SK-N-SH (cell line): ENCODE results near the gene BBOX1. TPM values are rescaled to one million over a fixed set of nuclear protein-coding genes. Genes with fewer than 3 reads are reported as not detected.
A peak's percentile ranks its signal among the peaks of the same experiment; 100 is the strongest.

Experiments
- CTCF ChIA-PET: fragments of 300-600, 350-600 bp; formaldehyde crosslinking; extraction: SDS; loops from one replicate; lab custom pipeline; 2021; lab: Yijun Ruan, JAX
- POLR2A ChIA-PET: fragments of 350-600 bp; sonication (Branson Sonifier 250); formaldehyde crosslinking; extraction: SDS; loops from one replicate; lab custom pipeline; 2020; ENCODE audit warnings: antibody characterized with exemption, inconsistent platforms; lab: Yijun Ruan, JAX
- DNase-seq: peaks from one replicate; pipeline ENCODE4 v3.0.0; 2012
- H2AFZ ChIP-seq: fragments of 200-600 bp; sonication (generic); 2 replicates; pipeline ENCODE4 v1.8.1; 2016; ENCODE audit warnings: antibody characterized with exemption, mild to moderate bottlenecking, low read depth
- H3F3A ChIP-seq: fragments of 200-600 bp; sonication (generic); replicated peaks from 2 replicates; pipeline ENCODE3; 2016; ENCODE audit warnings: antibody characterized with exemption, mild to moderate bottlenecking; ENCODE audit not compliant: insufficient read depth
- H3K27ac ChIP-seq, 2 experiments: fragments of 200-500 bp in 1 of 2; fragments of 200-600 bp in 1 of 2; sonication (Bioruptor generic) in 1 of 2; sonication (generic), shearing (Covaris generic) in 1 of 2; 2 replicates each; pipeline versions ENCODE4 v1.5.1 to v1.6.1; 2014 to 2016; ENCODE audit warnings: low read depth in 2 of 2, inconsistent platforms in 1 of 2, low read length in 1 of 2, mild to moderate bottlenecking in 1 of 2, mixed read lengths in 1 of 2
- H3K27me3 ChIP-seq: fragments of 200-600 bp; sonication (generic), shearing (Covaris generic); 2 replicates; pipeline ENCODE4 v1.6.1; 2016; ENCODE audit warnings: mixed run types; ENCODE audit not compliant: insufficient read depth
- H3K36me3 ChIP-seq, 2 experiments: fragments of 200-500 bp in 1 of 2; fragments of 200-600 bp in 1 of 2; sonication (Bioruptor generic) in 1 of 2; sonication (generic) in 1 of 2; replicated peaks in 1 of 2; 2 replicates each; pipeline versions ENCODE3 to v1.5.1; 2014 to 2016; ENCODE audit warnings: low read length in 1 of 2, mild to moderate bottlenecking in 1 of 2; ENCODE audit not compliant: insufficient read depth in 2 of 2, control insufficient read depth in 1 of 2
- H3K4me1 ChIP-seq, 2 experiments: fragments of 200-500 bp in 1 of 2; fragments of 200-600 bp in 1 of 2; sonication (Bioruptor generic) in 1 of 2; sonication (generic), shearing (Covaris generic) in 1 of 2; 2 replicates each; pipeline versions ENCODE4 v1.5.1 to v1.6.1; 2014 to 2016; ENCODE audit warnings: low read depth in 1 of 2, low read length in 1 of 2, mixed run types in 1 of 2; ENCODE audit not compliant: insufficient read depth in 2 of 2, control insufficient read depth in 1 of 2
- H3K4me2 ChIP-seq: fragments of 200-600 bp; sonication (generic), shearing (Covaris generic); 2 replicates; pipeline ENCODE4 v1.6.1; 2017; ENCODE audit warnings: mixed run types
- H3K4me3 ChIP-seq, 2 experiments: fragments of 200-500 bp in 1 of 2; fragments of 200-600 bp in 1 of 2; sonication (Bioruptor generic) in 1 of 2; sonication (generic), shearing (Covaris generic) in 1 of 2; 2 replicates each; pipeline versions ENCODE4 v1.5.1 to v1.8.1; 2014 to 2016; ENCODE audit warnings: low read depth in 2 of 2, inconsistent platforms in 1 of 2, low read length in 1 of 2, mild to moderate bottlenecking in 1 of 2, mixed read lengths in 1 of 2, moderate library complexity in 1 of 2
- H3K79me2 ChIP-seq: fragments of 200-600 bp; sonication (generic); 2 replicates; pipeline ENCODE4 v1.8.1; 2017; ENCODE audit warnings: mild to moderate bottlenecking; ENCODE audit not compliant: insufficient read depth
- H3K9ac ChIP-seq: fragments of 200-600 bp; sonication (generic); 2 replicates; pipeline ENCODE4 v1.6.1; 2017; ENCODE audit warnings: mixed run types
- H3K9me2 ChIP-seq: fragments of 200-600 bp; sonication (generic); 2 replicates; pipeline ENCODE4 v1.6.1; 2017; ENCODE audit warnings: mixed run types
- H3K9me3 ChIP-seq: fragments of 200-600 bp; sonication (generic); 2 replicates; pipeline ENCODE4 v1.6.1; 2017; ENCODE audit warnings: mixed run types, mild to moderate bottlenecking, moderate library complexity
- H4K20me1 ChIP-seq: fragments of 200-600 bp; sonication (generic); 2 replicates; pipeline ENCODE4 v1.6.1; 2017; ENCODE audit warnings: mild to moderate bottlenecking, mixed run types; ENCODE audit not compliant: insufficient read depth
- CHD2 ChIP-seq: fragments of 150-350 bp; IDR thresholded peaks from 2 replicates; pipeline ENCODE4 v1.6.1; 2018; ENCODE audit warnings: low read length; ENCODE audit not compliant: partially characterized antibody
- GATA2 ChIP-seq: sonication (generic); formaldehyde crosslinking; IDR thresholded peaks from 2 replicates; pipeline ENCODE4 v1.5.0; 2020; ENCODE audit warnings: mild to moderate bottlenecking, missing genetic modification reagents
- JUND ChIP-seq: IDR thresholded peaks from 2 replicates; pipeline ENCODE4 v1.4.0; 2012
- MXI1 ChIP-seq: IDR thresholded peaks from 2 replicates; pipeline ENCODE4 v1.6.1; 2012; ENCODE audit warnings: mild to moderate bottlenecking, low read depth, low read length, improper control_type of control experiment
- RCOR1 ChIP-seq: fragments of 150-350 bp; IDR thresholded peaks from 2 replicates; pipeline ENCODE4 v1.6.1; 2017; ENCODE audit warnings: antibody characterized with exemption, low read length
- RFX5 ChIP-seq: IDR thresholded peaks from 2 replicates; pipeline ENCODE4 v1.6.1; 2012; ENCODE audit warnings: mild to moderate bottlenecking, improper control_type of control experiment, low read length
- RXRA ChIP-seq: IDR thresholded peaks from 2 replicates; pipeline ENCODE4 v1.4.0; 2012; ENCODE audit warnings: low read depth, mild to moderate bottlenecking, borderline replicate concordance
- SMC3 ChIP-seq: IDR thresholded peaks from 2 replicates; pipeline ENCODE4 v1.6.1; 2012; ENCODE audit warnings: low read depth, low read length, improper control_type of control experiment
- TCF12 ChIP-seq: IDR thresholded peaks from 2 replicates; pipeline ENCODE4 v1.4.0; 2012
- TEAD4 ChIP-seq: IDR thresholded peaks from 2 replicates; pipeline ENCODE4 v1.4.0; 2012; ENCODE audit warnings: mild to moderate bottlenecking, borderline replicate concordance; ENCODE audit not compliant: insufficient read depth
- USF1 ChIP-seq: IDR thresholded peaks from 2 replicates; pipeline ENCODE4 v1.4.0; 2012; ENCODE audit warnings: low read depth, borderline replicate concordance
- YY1 ChIP-seq: IDR thresholded peaks from 2 replicates; pipeline ENCODE4 v1.4.0; 2012; ENCODE audit warnings: low read depth, mild to moderate bottlenecking
- ZBTB33 ChIP-seq: IDR thresholded peaks from 2 replicates; pipeline ENCODE4 v1.4.0; 2012; ENCODE audit warnings: low read depth, borderline replicate concordance
- WGBS: methylation state at CpG from one replicate; pipeline ENCODE4 v1.1.6; 2017; ENCODE audit warnings: low lambda C conversion rate; 5-methylcytosine and 5-hydroxymethylcytosine counted together
- polyA plus RNA-seq, 3 experiments: library from polyadenylated mRNA; depleted of rRNA; stranded (reverse); fragments of >200 nt; gene quantifications; 2 replicates each; pipeline ENCODE4 v1.2.3, GENCODE V29; 2012
- TF ChIP-seq, protein P1 (sequence below): fragments of 200-600 bp; sonication (generic); IDR thresholded peaks from 2 replicates; pipeline ENCODE4 v1.6.1; 2017; ENCODE audit warnings: antibody characterized with exemption, mild to moderate bottlenecking, moderate library complexity
- TF ChIP-seq, protein P2 (sequence below): fragments of 150-350 bp; IDR thresholded peaks from 2 replicates; pipeline ENCODE4 v1.6.1; 2017; ENCODE audit warnings: antibody characterized with exemption, low read length, low read depth, borderline replicate concordance

BBOX1 gene
- polyA plus RNA-seq, 1 of the 3 experiments (the other 2 are of a cell fraction): 0.02 TPM

- no peak overlapping the region; the same call in 1 of the 2 replicates for H3K9ac ChIP-seq
- H3K4me2 ChIP-seq: peak overlapping the region; percentile 24; the same call in 1 of the 2 replicates
These were observed 28.9 kb upstream of the BBOX1 start for GRCh38 chr11:27011560-27012233.

GRCh38 chr11:27012234-27012921 lies 28.2 kb upstream of the BBOX1 start:
- peak overlapping the region; percentile 59 for H2AFZ ChIP-seq
- no peaks in the 10 kb centered on the region for H3F3A ChIP-seq
- ChIA-PET POLR2A (no interaction called here), CTCF (interaction anchor here (1.4 kb wide), 1 partner anchor 9 kb away, joined by 7 read pairs; no protein-coding TSS in a partner anchor)
- H3K27ac ChIP-seq: peak overlapping the region; percentile 57 to 95
- DNase-seq: peak; percentile 19
- H3K4me1 ChIP-seq: peaks cover 16 to 26% of the 10 kb centered on the region in 2 experiments; a peak in 3 of 4 replicates
- H3K9ac ChIP-seq: no peak overlapping the region; the same call in 1 of the 2 replicates
- H3K27me3 ChIP-seq: no peaks in the 10 kb centered on the region
- WGBS: 14% methylated on average over 4 of the region's 4 CpGs
- H3K9me2 ChIP-seq: no peaks in the 10 kb centered on the region
- H4K20me1 ChIP-seq: no peaks in the 10 kb centered on the region
- no peak overlapping the region; a peak in 1 of 4 replicates for H3K4me3 ChIP-seq
- H3K79me2 ChIP-seq: no peaks in the 10 kb centered on the region
- peak overlapping the region; percentile 24; the same call in 1 of the 2 replicates for H3K4me2 ChIP-seq
- no peaks in the 10 kb centered on the region for H3K9me3 ChIP-seq
- no peaks in the 10 kb centered on the region for H3K36me3 ChIP-seq
- TF ChIP-seq RCOR1 (no peak), ZBTB33 (no peak), CHD2 (no peak), TEAD4 (no peak)
- TF ChIP-seq, protein P1, sequence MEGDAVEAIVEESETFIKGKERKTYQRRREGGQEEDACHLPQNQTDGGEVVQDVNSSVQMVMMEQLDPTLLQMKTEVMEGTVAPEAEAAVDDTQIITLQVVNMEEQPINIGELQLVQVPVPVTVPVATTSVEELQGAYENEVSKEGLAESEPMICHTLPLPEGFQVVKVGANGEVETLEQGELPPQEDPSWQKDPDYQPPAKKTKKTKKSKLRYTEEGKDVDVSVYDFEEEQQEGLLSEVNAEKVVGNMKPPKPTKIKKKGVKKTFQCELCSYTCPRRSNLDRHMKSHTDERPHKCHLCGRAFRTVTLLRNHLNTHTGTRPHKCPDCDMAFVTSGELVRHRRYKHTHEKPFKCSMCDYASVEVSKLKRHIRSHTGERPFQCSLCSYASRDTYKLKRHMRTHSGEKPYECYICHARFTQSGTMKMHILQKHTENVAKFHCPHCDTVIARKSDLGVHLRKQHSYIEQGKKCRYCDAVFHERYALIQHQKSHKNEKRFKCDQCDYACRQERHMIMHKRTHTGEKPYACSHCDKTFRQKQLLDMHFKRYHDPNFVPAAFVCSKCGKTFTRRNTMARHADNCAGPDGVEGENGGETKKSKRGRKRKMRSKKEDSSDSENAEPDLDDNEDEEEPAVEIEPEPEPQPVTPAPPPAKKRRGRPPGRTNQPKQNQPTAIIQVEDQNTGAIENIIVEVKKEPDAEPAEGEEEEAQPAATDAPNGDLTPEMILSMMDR: no peak
- TF ChIP-seq, protein P2, sequence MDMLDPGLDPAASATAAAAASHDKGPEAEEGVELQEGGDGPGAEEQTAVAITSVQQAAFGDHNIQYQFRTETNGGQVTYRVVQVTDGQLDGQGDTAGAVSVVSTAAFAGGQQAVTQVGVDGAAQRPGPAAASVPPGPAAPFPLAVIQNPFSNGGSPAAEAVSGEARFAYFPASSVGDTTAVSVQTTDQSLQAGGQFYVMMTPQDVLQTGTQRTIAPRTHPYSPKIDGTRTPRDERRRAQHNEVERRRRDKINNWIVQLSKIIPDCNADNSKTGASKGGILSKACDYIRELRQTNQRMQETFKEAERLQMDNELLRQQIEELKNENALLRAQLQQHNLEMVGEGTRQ: no peak

More at GRCh38 chr11:27011560-27012233, 28.9 kb upstream of the BBOX1 start:
- Histone ChIP-seq H3K27ac (peak overlapping the region; percentile 57 to 95), H3K27me3 (no peaks in the 10 kb centered on the region), H4K20me1 (no peaks in the 10 kb centered on the region), H3F3A (no peaks in the 10 kb centered on the region), H2AFZ (peak overlapping the region; percentile 59), H3K9me3 (no peaks in the 10 kb centered on the region), H3K4me1 (peaks cover 16 to 26% of the 10 kb centered on the region in 2 experiments; a peak in 3 of 4 replicates), H3K9me2 (no peaks in the 10 kb centered on the region), H3K4me3 (no peak overlapping the region), H3K36me3 (no peaks in the 10 kb centered on the region), H3K79me2 (no peaks in the 10 kb centered on the region)
- ChIA-PET CTCF (interaction anchor here (0.8 to 1.4 kb wide), 2 partner anchors 9 to 147 kb away, joined by 3 to 7 read pairs; no protein-coding TSS in a partner anchor), POLR2A (no interaction called here)
- 55% methylated on average over 4 of the region's 4 CpGs for WGBS
- DNase-seq: no peak
- no peak for TF ChIP-seq RXRA
- TF ChIP-seq RCOR1: 0 out of 2 replicates have a peak, but pooled peaks have one; percentile 33
- TF ChIP-seq USF1: no peak
- no peak for TF ChIP-seq JUND
- no peak for TF ChIP-seq MXI1
- no peak for TF ChIP-seq ZBTB33
- no peak for TF ChIP-seq YY1
- TF ChIP-seq GATA2 (CRISPR knock-in tag): peak; percentile 21; the same call in 1 of the 2 replicates
- no peak for TF ChIP-seq RFX5
- peak; percentile 42; the same call in 1 of the 2 replicates for TF ChIP-seq TCF12
- TF ChIP-seq SMC3: no peak
